Thoracic aorta (tissue), 2 donors: ENCODE measurements around the gene ZDHHC14. TPM values are rescaled to one million over a fixed set of nuclear protein-coding genes. Genes with fewer than 3 reads are reported as not detected.

Source experiments
- ATAC-seq: fragments of 150-250 bp; one replicate; pipeline ENCODE4 v1.8.0; 2017; ENCODE audit warnings: low read depth; ENCODE audit not compliant: insufficient number of reproducible peaks, low FRiP score
- DNase-seq: peaks from one replicate; pipeline ENCODE4 v3.0.0-alpha.2; 2020; ENCODE audit warnings: low spot score
- H3K27ac ChIP-seq, 2 donors: fragments of 200-600 bp; sonication (generic); 1 replicate in 1 of 2; 2 replicates in 1 of 2; pipeline ENCODE4 v1.5.1; 2016; ENCODE audit warnings: mild to moderate bottlenecking in 2 of 2, moderate library complexity in 2 of 2
- H3K27me3 ChIP-seq: fragments of 200-600 bp; sonication (generic); replicated peaks from 2 replicates; pipeline ENCODE4 v1.6.0; 2016; ENCODE audit warnings: mild to moderate bottlenecking; ENCODE audit not compliant: insufficient read depth
- H3K36me3 ChIP-seq: fragments of 200-600 bp; sonication (generic); one replicate; pipeline ENCODE4 v1.5.1; 2016
- H3K4me1 ChIP-seq, 2 donors: fragments of 200-600 bp; sonication (generic); 1 replicate in 1 of 2; 2 replicates in 1 of 2; pipeline versions ENCODE4 v1.5.1 to v1.6.0; 2016; ENCODE audit warnings: low read depth in 2 of 2, mild to moderate bottlenecking in 1 of 2; ENCODE audit not compliant: control insufficient read depth in 1 of 2
- H3K4me3 ChIP-seq: fragments of 200-600 bp; sonication (generic); 2 replicates; pipeline ENCODE4 v1.5.1; 2016; ENCODE audit warnings: mild to moderate bottlenecking
- H3K9me3 ChIP-seq: fragments of 200-600 bp; sonication (generic); 2 replicates; pipeline ENCODE4 v1.5.1; 2016
- CTCF ChIP-seq: fragments of 200-600 bp; sonication (generic); IDR thresholded peaks from one replicate; pipeline ENCODE4 v1.5.1; 2019; ENCODE audit warnings: antibody characterized with exemption
- total RNA-seq, 2 donors: library from RNA; depleted of rRNA; stranded (reverse); fragments of >200 nt; gene quantifications; one replicate each; pipeline versions ENCODE4 v1.1.0 to v1.2.3, GENCODE V29; 2016

The ZDHHC14 gene
- total RNA-seq, 2 donors from 2014 or later: 20.0 to 31.1 TPM

- DNase-seq (no peak), ATAC-seq (no peak)
- TF ChIP-seq CTCF: no peak
- H3K4me1 ChIP-seq: no peaks in the 10 kb centered on the region
- no peak overlapping the region for H3K4me3 ChIP-seq
- H3K36me3 ChIP-seq: no peaks in the 10 kb centered on the region
- H3K9me3 ChIP-seq: no peaks in the 10 kb centered on the region
- no peaks in the 10 kb centered on the region for H3K27me3 ChIP-seq
- H3K27ac ChIP-seq: no peak overlapping the region
Observed at GRCh38 chr6:157620944-157621343, 240.0 kb downstream of the ZDHHC14 start.

- ATAC-seq (no peak), DNase-seq (no peak)
- Histone ChIP-seq H3K36me3 (no peaks in the 10 kb centered on the region), H3K4me1 (no peaks in the 10 kb centered on the region), H3K27me3 (no peaks in the 10 kb centered on the region), H3K4me3 (no peak overlapping the region), H3K9me3 (no peaks in the 10 kb centered on the region), H3K27ac (no peak overlapping the region)
- TF ChIP-seq CTCF: no peak
Observed at GRCh38 chr6:157621406-157621805, 240.4 kb downstream of the ZDHHC14 start.

- DNase-seq: no peak
- no peaks in the 10 kb centered on the region for H3K4me1 ChIP-seq
- no peaks in the 10 kb centered on the region for H3K9me3 ChIP-seq
- no peak overlapping the region for H3K4me3 ChIP-seq
- H3K27ac ChIP-seq: no peak overlapping the region
- H3K27me3 ChIP-seq: no peaks in the 10 kb centered on the region
- TF ChIP-seq CTCF: no peak
- H3K36me3 ChIP-seq: no peaks in the 10 kb centered on the region
- ATAC-seq: no peak
Observed at GRCh38 chr6:157622427-157622826, 241.4 kb downstream of the ZDHHC14 start.

- H3K36me3 ChIP-seq: no peaks in the 10 kb centered on the region
- H3K27me3 ChIP-seq: no peaks in the 10 kb centered on the region
- DNase-seq (no peak), ATAC-seq (no peak)
- TF ChIP-seq CTCF: no peak
- H3K4me3 ChIP-seq: no peak overlapping the region
- no peaks in the 10 kb centered on the region for H3K9me3 ChIP-seq
- H3K4me1 ChIP-seq: no peaks in the 10 kb centered on the region
- no peak overlapping the region for H3K27ac ChIP-seq
Observed at GRCh38 chr6:157625111-157625510, 244.1 kb downstream of the ZDHHC14 start.

GRCh38 chr6:157625764-157626163 is 244.8 kb downstream of the ZDHHC14 start:
- no peaks in the 10 kb centered on the region for H3K36me3 ChIP-seq
- no peak for TF ChIP-seq CTCF
- no peaks in the 10 kb centered on the region for H3K9me3 ChIP-seq
- peak overlapping the region; percentile 13 for H3K4me3 ChIP-seq
- ATAC-seq (no peak), DNase-seq (no peak)
- no peaks in the 10 kb centered on the region for H3K27me3 ChIP-seq
- no peak overlapping the region for H3K27ac ChIP-seq
- no peaks in the 10 kb centered on the region for H3K4me1 ChIP-seq
